ENCODE measurements around the gene OSCAR.
A peak's percentile ranks its signal among the peaks of the same experiment; 100 is the strongest.

OSCAR gene

GRCh38 chr19:54100561-54100960 lies at the start of gene OSCAR:
OSCAR (minus strand) TSS chr19:54100803; CDS start chr19:54100792, 11 bp downstream.
- no peak for DNase-seq

- DNase-seq = no peak
Observed at GRCh38 chr19:54149021-54149812, 48.6 kb upstream of the OSCAR start.

GRCh38 chr19:54148158-54148557 lies 47.6 kb upstream of the OSCAR start:
- no peak for DNase-seq

GRCh38 chr19:54147676-54148075 lies 47.1 kb upstream of the OSCAR start:
- no peak for DNase-seq

GRCh38 chr19:54145541-54146158 lies 45.0 kb upstream of the OSCAR start:
- no peak for DNase-seq

GRCh38 chr19:54142166-54142780 lies 41.7 kb upstream of the OSCAR start:
- DNase-seq = no peak

GRCh38 chr19:54141356-54141755 lies 40.8 kb upstream of the OSCAR start:
- DNase-seq = no peak

GRCh38 chr19:54138489-54139256 lies 38.1 kb upstream of the OSCAR start:
- no peak for DNase-seq

- DNase-seq = peak; percentile 33
Observed at GRCh38 chr19:54137699-54138488, 37.3 kb upstream of the OSCAR start, which contains the start of gene CNOT3. CNOT3 (plus strand) TSS chr19:54137762; CDS start chr19:54142979, 5,217 bp downstream.

GRCh38 chr19:54136864-54137698 lies 36.5 kb upstream of the OSCAR start:
- DNase-seq = peak; percentile 99

GRCh38 chr19:54136086-54136863 lies 35.7 kb upstream of the OSCAR start:
- DNase-seq = no peak

- DNase-seq = no peak
Observed at GRCh38 chr19:54133957-54134590, 33.5 kb upstream of the OSCAR start.

- no peak for DNase-seq
Observed at GRCh38 chr19:54133312-54133956, 32.8 kb upstream of the OSCAR start.

- DNase-seq = no peak
Observed at GRCh38 chr19:54129617-54129996, 29.0 kb upstream of the OSCAR start.

GRCh38 chr19:54128796-54129616 lies 28.4 kb upstream of the OSCAR start:
- DNase-seq = no peak

- no peak for DNase-seq
Observed at GRCh38 chr19:54128441-54128725, 27.8 kb upstream of the OSCAR start.

GRCh38 chr19:54127688-54128440 lies 27.3 kb upstream of the OSCAR start:
- no peak for DNase-seq

GRCh38 chr19:54125713-54126112 lies 25.1 kb upstream of the OSCAR start:
- no peak for DNase-seq

All from activated gamma-delta T cell treated with Interleukin-2 at 50 U/mL for 16 hours (primary cell).